Measurements from ENCODE around the gene GLO1. TPM values are rescaled to one million over a fixed set of nuclear protein-coding genes. Genes with fewer than 3 reads are reported as not detected.

Gene GLO1
- total RNA-seq, 1 donor from 2014 or later: 74.5 TPM

DNA sequence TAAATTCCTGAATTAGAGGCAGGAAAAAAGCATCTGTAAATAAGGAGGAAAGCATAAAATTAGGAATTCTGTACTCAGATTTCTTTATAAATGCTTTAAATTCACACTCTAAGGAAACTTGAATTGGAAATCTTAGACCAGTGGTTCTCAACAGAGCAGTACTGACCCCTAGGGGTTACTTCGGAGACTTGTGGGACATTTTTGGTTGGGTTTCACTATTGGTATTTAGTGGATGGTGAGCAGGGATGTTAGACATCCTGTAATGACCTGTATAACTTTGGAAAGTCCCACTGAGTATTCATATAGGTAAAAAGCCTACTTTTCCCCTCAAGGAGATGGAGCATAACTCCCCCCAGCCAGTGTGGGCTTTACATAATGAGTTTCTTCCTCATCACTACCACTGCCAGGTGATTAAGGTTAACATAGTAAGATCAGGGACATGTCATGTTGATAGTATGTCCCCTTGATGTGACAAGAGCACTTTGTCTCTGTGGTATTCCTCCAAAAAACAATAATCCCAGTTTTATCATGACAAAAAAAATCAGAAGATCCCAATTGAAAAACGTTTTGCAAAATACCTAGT, 31.0 kb downstream of the GLO1 start:
- DNase-seq (ENCODE audit: low spot score): no peak

DNA sequence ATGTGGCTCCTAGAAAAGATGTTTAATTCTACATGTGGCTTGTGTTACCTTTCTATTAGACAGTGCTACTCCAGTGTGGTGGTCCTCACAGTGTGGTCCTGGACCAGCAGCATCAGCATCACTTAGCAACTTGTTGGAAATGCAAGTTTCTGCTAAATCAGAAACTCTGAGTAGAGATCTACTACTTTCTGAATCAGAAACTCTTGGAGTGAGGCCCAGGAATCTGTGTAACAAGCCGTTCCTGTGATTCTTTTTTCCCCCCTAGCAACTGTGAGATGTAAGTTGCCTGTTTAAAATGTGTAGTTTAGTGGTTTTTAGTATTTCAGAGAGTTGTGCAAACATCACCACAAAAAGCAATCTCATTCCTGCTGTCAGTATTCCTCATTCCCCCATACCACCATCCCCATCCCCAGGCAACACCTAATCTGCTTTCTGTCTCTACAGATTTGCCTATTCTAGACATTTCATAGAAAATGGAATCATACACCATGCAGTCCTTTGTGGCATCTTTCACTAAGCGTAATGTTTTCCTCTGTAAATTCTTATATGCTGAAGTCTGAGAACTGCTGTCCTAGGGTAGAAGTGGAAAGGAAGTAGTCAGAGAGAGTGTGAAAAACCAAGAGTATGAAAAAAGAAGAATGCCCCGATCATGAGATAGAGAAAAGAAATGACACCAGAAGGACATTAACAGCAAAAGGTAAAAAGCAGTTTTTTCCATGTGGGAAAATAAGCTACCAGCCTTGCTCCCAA, 44.4 kb downstream of the GLO1 start:
- DNase-seq (ENCODE audit: low spot score): no peak

DNA sequence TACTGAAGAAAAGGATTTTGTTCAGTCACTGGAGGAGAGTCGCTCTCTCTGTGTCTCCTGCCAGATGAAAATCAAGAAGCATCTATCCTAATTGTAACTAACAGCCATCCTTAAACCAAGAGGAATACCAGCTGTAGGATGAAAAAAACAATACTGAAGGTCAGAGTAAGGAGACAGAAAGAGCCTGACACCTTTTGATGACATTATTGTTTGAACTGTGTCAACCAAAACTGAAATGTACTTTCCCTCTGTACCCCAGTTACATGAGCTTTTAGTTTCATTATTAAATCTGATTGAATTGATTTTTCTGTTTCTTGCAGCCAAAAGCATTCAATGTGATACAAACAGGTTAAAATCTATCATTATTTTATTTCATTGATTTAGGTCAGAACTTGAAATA, 46.0 kb downstream of the GLO1 start:
- no peak for DNase-seq (ENCODE audit: low spot score)

GRCh38 chr6:38654263-38654662, 48.7 kb downstream of the GLO1 start:
- no peak for DNase-seq (ENCODE audit: low spot score)

GRCh38 chr6:38651121-38651784, 51.7 kb downstream of the GLO1 start:
- DNase-seq (ENCODE audit: low spot score): no peak

- DNase-seq (ENCODE audit: low spot score): no peak
Measured at GRCh38 chr6:38650207-38650752, 52.7 kb downstream of the GLO1 start.

DNA sequence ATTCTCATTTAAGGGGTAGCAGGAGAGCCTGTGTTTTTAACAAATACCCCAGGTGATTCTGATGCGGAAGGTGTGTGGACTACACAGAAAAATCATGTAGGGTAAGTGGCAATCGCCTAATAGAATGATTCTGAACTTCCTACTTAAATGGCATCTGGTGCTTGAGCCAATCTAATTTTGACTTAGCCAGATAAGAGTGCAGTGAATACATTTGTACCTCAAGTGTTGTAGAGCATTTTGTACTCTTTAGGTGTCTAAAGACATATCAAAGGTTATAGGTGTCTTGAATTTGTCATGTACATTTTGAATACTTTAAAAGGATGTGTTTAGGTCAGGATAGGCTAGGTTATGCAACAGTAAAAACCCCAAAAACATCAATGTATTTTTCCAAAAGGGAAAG, 53.2 kb downstream of the GLO1 start:
- DNase-seq (ENCODE audit: low spot score): no peak

GRCh38 chr6:38648629-38649028, 54.3 kb downstream of the GLO1 start:
- DNase-seq (ENCODE audit: low spot score): no peak

DNA sequence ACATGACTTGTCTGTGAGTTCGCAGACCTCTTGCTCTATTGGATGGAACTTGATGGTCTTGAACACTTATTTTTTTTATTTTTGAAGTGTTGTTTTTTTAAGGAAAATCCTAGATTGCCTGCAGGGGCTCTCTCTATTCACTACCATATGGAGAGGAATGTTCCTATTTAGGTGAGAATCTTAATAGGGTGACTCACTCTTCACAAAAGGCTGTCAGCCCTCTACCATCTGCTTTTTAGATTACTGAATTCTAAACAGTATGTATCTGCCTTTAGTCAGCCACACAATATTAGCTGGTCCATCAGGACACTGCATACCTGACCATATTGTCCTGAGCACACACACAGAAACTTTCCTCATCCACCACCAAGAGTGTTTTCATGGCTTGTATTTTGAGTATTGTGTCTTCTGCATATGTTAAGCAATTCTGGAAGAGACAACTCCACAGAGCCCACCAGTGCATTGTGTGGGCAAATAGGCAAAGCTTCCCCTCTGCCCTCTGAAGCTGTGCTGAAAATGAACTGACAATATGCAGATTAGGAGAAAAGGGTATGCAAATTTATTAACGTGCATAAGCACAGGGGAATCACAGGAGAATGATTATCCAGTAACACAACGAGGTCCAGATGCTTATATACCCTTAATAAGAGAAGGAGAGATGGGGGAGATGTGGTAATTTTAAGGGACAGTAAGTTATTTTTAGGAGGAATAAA, 56.6 kb downstream of the GLO1 start:
- DNase-seq (ENCODE audit: low spot score): no peak

GRCh38 chr6:38644951-38645350, 58.0 kb downstream of the GLO1 start:
- DNase-seq (ENCODE audit: low spot score): no peak

DNA sequence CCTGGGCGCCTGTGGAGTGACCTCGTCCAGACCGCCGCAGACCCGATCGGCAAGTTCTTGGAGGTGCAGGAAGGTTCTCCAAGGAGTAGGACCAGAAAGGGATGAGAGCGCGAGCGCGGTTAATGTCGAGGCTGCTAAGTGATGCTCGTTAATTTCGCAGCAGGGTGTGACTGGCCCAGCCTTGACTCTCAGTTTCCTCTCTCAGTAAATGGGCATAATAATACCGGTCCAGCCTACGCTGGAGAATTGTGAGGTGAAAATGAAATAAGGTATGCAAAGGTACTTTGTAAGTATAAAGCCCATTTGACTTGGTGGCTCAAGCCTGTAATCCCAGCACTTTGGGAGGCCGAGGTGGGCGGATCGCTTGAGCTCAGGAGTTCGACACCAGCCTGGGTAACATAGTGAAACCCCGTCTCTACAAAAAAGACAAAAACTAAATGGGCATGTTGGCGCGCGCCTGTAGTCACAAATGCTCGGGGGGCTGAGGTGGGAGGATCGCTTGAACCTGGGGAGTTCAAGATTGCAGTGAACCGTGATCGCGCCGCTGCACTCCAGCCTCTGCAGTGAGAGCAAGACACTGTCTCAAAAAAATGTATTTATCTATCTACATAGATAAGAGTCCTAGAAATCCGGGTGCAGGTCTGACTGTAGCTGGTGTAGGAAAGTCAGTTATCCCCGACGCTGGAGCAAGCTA, 62.6 kb downstream of the GLO1 start:
- DNase-seq (ENCODE audit: low spot score): no peak

DNA sequence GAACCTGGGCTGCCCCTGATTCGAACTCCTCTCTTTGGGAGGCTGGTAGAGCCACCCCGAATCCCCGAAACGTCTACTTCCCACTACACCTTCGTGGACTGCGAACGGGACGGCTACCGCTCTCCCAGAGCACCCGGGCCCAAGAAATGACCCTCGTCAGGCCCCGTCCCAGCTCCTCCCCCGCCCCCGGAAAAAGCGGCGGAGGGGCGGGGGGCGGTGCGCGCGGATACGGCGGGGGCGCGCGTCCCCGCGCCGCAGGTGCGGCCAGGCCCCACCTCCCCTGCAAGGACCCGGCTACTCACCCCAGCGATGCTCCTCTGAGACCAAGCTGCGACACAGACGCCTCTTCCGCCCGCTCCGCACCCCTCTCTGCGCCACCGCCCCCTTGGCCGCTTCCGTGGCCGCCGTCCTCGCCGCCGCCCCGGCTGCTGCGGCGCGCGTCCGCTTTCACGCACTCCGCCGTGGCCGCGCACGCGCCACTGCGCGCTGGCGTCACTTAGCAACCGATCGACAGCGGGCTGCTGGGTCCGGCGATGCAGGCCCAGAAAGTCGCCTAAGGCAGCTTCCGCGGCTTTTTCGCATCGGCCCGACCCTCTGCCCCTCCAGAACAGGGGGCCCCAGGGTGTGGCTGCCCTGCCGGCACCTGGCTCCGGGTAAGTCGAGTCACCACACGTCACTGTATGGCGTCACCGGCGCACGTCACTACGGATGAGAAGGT, 63.3 kb downstream of the GLO1 start, which contains the start of gene BTBD9:
Gene BTBD9 (minus strand): TSS at position 432 of the 718 bp plus-strand sequence.
- peak; percentile 78 for DNase-seq (ENCODE audit: low spot score)

DNA sequence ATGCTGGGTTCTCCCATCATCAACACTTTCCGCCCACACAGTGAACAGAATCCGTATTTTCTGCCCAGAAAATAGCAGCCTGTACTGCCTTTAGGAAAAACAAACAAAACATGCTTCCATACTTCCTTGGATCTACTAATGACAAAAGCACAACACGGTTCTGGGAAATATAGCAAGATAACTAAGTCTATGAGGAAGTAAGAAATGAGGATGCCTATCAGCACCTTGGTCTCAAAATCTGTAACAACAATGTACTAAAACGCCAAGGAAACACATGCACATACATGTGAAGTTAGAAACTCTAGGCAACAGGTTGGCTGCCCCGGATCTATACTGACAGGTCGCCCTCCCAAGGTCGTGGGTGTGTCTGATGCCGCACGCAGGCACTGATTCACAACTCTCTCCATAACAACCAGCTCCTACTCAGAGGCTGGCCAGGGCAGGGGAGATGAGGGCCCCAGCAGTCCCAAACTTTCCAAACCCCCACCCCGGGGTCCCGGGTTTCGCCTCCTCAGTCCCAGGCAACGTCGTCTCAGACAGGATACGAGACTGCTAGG, 63.9 kb downstream of the GLO1 start:
- peak; percentile 59 for DNase-seq (ENCODE audit: low spot score)

- no peak for DNase-seq (ENCODE audit: low spot score)
Measured at GRCh38 chr6:38637756-38638155, 65.2 kb downstream of the GLO1 start.

- no peak for DNase-seq (ENCODE audit: low spot score)
Measured at GRCh38 chr6:38636027-38636426, 66.9 kb downstream of the GLO1 start.

DNA sequence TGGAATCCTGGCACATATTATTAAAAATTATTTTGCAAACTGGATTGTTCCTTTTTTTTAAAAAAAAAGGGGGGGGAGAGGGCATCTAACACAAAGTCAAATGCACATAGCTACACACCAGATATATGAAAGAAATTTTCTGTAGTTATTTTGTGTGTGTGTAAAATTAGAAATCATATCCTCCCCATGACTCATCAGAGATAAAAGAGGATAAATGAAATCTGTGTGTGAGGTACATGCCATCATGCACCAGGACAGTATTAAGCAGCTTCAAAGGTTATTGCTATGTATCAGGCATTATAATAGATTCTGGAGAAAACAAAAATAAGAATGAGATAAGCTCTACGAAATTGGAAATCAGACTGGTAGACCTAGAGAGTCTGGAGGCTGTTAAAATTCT, 68.4 kb downstream of the GLO1 start:
- DNase-seq (ENCODE audit: low spot score): no peak

GRCh38 chr6:38632490-38632889, 70.5 kb downstream of the GLO1 start:
- no peak for DNase-seq (ENCODE audit: low spot score)

DNA sequence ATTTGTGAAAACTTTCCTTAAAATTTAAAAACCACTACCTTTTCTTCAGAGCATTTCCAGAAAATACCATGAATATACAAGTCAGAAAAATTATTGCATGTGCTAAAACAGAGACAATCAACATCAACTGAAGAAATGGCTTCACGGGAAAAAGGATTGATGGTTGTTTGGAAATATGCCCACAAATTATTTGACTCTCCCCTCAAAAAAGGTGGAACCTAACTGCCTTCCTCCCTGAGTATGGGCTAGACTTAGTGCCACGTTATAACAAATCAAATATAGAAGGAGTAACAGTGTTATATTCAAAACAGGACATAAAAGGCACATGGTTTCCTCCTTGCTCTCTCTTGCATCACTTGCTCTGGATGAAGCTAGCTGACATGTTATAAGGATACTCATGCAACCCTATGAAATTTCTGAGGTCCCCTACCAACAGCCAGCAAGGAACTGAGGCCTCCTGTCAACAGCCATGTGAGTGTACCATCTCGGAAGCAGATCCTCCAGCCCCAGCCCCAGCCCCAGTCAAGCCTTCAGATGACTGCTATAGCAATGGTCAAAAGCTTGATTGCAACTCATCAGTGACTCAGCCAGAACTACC, 71.7 kb downstream of the GLO1 start:
- no peak for DNase-seq (ENCODE audit: low spot score)

Data from ureter (tissue), 1 donor.